Measurements from ENCODE around the gene RAPGEF2.

Gene RAPGEF2

GRCh38 chr4:159298502-159298901, 195.6 kb downstream of the RAPGEF2 start:
- no peak for TF ChIP-seq ZFP30 (CRISPR knock-in tag; IDR thresholded peaks at IDR 0.05)
- TF ChIP-seq OSR1 (CRISPR knock-in tag; IDR thresholded peaks at IDR 0.05) = no peak
- TF ChIP-seq RARB (CRISPR knock-in tag; IDR thresholded peaks at IDR 0.05) = no peak
- TF ChIP-seq, protein P1, sequence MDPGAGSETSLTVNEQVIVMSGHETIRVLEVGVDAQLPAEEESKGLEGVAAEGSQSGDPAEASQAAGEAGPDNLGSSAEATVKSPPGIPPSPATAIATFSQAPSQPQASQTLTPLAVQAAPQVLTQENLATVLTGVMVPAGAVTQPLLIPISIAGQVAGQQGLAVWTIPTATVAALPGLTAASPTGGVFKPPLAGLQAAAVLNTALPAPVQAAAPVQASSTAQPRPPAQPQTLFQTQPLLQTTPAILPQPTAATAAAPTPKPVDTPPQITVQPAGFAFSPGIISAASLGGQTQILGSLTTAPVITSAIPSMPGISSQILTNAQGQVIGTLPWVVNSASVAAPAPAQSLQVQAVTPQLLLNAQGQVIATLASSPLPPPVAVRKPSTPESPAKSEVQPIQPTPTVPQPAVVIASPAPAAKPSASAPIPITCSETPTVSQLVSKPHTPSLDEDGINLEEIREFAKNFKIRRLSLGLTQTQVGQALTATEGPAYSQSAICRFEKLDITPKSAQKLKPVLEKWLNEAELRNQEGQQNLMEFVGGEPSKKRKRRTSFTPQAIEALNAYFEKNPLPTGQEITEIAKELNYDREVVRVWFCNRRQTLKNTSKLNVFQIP (CRISPR knock-in tag; IDR thresholded peaks at IDR 0.05; ENCODE audit: borderline replicate concordance, low read depth) = no peak
- no peak for TF ChIP-seq PPARA (CRISPR knock-in tag; IDR thresholded peaks at IDR 0.05; ENCODE audit: borderline replicate concordance)
- TF ChIP-seq ESRRG (CRISPR knock-in tag; IDR thresholded peaks at IDR 0.05) = no peak
- no peak for TF ChIP-seq CSRNP3 (CRISPR knock-in tag; IDR thresholded peaks at IDR 0.05)
- TF ChIP-seq TCF4 (CRISPR knock-in tag; IDR thresholded peaks at IDR 0.05; ENCODE audit: borderline replicate concordance) = no peak
- no peak for TF ChIP-seq ZNF565 (CRISPR knock-in tag; conservative IDR thresholded peaks at IDR 0.05; ENCODE audit: low read depth)
- TF ChIP-seq SNAI2 (CRISPR knock-in tag; IDR thresholded peaks at IDR 0.05) = no peak

GRCh38 chr4:159303435-159303834, 200.6 kb downstream of the RAPGEF2 start:
- TF ChIP-seq CSDC2 (CRISPR knock-in tag; IDR thresholded peaks at IDR 0.05) (no peak), SNAI2 (CRISPR knock-in tag; IDR thresholded peaks at IDR 0.05) (no peak), ZNF565 (CRISPR knock-in tag; conservative IDR thresholded peaks at IDR 0.05; ENCODE audit: low read depth) (no peak), GLIS3 (CRISPR knock-in tag; IDR thresholded peaks at IDR 0.05) (no peak), ISL1 (CRISPR knock-in tag; IDR thresholded peaks at IDR 0.05) (no peak), ZFP3 (CRISPR knock-in tag; IDR thresholded peaks at IDR 0.05) (no peak), ZC3H10 (CRISPR knock-in tag; IDR thresholded peaks at IDR 0.05) (no peak), ZFP30 (CRISPR knock-in tag; IDR thresholded peaks at IDR 0.05) (no peak), OSR1 (CRISPR knock-in tag; IDR thresholded peaks at IDR 0.05) (no peak)
- no peak for ATAC-seq

More at GRCh38 chr4:159298502-159298901, 195.6 kb downstream of the RAPGEF2 start:
- ATAC-seq = peak; percentile 76

DNA sequence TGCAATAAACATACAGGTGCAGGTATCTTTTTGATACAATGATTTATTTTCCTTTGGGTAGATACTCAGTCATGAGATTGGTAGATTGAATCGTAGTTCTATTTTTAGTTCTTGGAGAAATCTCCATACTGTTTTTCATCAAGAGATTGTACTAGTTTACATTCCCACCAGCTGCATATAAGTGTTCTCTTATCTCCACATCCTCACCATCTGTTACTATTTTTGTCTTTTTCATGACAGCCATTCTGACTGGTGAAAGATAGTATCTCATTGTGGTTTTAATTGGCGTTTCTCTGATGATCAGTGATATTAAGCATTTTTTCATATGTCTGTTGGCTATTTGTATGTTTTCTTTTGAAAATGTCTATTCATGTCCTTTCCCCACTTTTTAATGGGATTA, 202.2 kb downstream of the RAPGEF2 start:
- no peak for ATAC-seq
- TF ChIP-seq PATZ1 (CRISPR knock-in tag; IDR thresholded peaks at IDR 0.05; ENCODE audit: borderline replicate concordance) (no peak), RARB (CRISPR knock-in tag; IDR thresholded peaks at IDR 0.05) (no peak), ZNF565 (CRISPR knock-in tag; conservative IDR thresholded peaks at IDR 0.05; ENCODE audit: low read depth) (no peak), ZNF70 (CRISPR knock-in tag; IDR thresholded peaks at IDR 0.05) (no peak), ZNF8 (CRISPR knock-in tag; IDR thresholded peaks at IDR 0.05) (no peak), ISL1 (CRISPR knock-in tag; IDR thresholded peaks at IDR 0.05) (no peak), OSR1 (CRISPR knock-in tag; IDR thresholded peaks at IDR 0.05) (no peak), BACH2 (CRISPR knock-in tag; IDR thresholded peaks at IDR 0.05; ENCODE audit: borderline replicate concordance) (no peak), CREB5 (CRISPR knock-in tag; IDR thresholded peaks at IDR 0.05; ENCODE audit: low read depth) (no peak), CSRNP3 (CRISPR knock-in tag; IDR thresholded peaks at IDR 0.05) (no peak), SNAI2 (CRISPR knock-in tag; IDR thresholded peaks at IDR 0.05) (no peak), GLIS3 (CRISPR knock-in tag; IDR thresholded peaks at IDR 0.05) (no peak), ZC3H10 (CRISPR knock-in tag; IDR thresholded peaks at IDR 0.05) (no peak), CSDC2 (CRISPR knock-in tag; IDR thresholded peaks at IDR 0.05) (no peak), TOX (CRISPR knock-in tag; IDR thresholded peaks at IDR 0.05; ENCODE audit: borderline replicate concordance) (no peak), ARNTL (CRISPR knock-in tag; IDR thresholded peaks at IDR 0.05; ENCODE audit: borderline replicate concordance, low read depth) (no peak), PPARA (CRISPR knock-in tag; IDR thresholded peaks at IDR 0.05; ENCODE audit: borderline replicate concordance) (no peak), TSHZ2 (CRISPR knock-in tag; IDR thresholded peaks at IDR 0.05) (no peak), ESRRG (CRISPR knock-in tag; IDR thresholded peaks at IDR 0.05) (no peak)
- TF ChIP-seq, protein P1 (CRISPR knock-in tag; IDR thresholded peaks at IDR 0.05; ENCODE audit: borderline replicate concordance, low read depth) = no peak
